Peyer's patch (tissue), 4 donors: ENCODE results near the gene AKR7A2. TPM values are rescaled to one million over a fixed set of nuclear protein-coding genes. Genes with fewer than 3 reads are reported as not detected.

Experiments
- DNase-seq, 3 donors: peaks; one replicate each; pipeline ENCODE4 v3.0.0-alpha.2; 2017 to 2019
- H3K27ac ChIP-seq, 4 donors: fragments of 200-600 bp; sonication (generic); one replicate each; pipeline ENCODE4 v1.5.1; 2016 to 2019
- H3K27me3 ChIP-seq, 2 donors: fragments of 200-600 bp; sonication (generic); one replicate each; pipeline ENCODE4 v1.5.1; 2019
- H3K36me3 ChIP-seq, 3 donors: fragments of 200-600 bp; sonication (generic); one replicate each; pipeline ENCODE4 v1.5.1; 2016 to 2019
- H3K4me1 ChIP-seq, 4 donors: fragments of 200-600 bp; sonication (generic); one replicate each; pipeline ENCODE4 v1.5.1; 2016 to 2019
- H3K4me3 ChIP-seq, 4 donors: fragments of 200-600 bp; sonication (generic); 1 replicate in 3 of 4; 2 replicates in 1 of 4; pipeline ENCODE4 v1.5.1; 2016 to 2019; ENCODE audit warnings: mild to moderate bottlenecking in 1 of 4
- H3K9me3 ChIP-seq, 4 donors: fragments of 200-600 bp; sonication (generic); one replicate each; pipeline ENCODE4 v1.5.1; 2016 to 2019; ENCODE audit warnings: mild to moderate bottlenecking in 1 of 4
- CTCF ChIP-seq, 6 experiments: fragments of 450-650 bp in 4 of 6; fragments of 200-600 bp in 2 of 6; sonication (generic) in 1 of 6; IDR thresholded peaks; one replicate each; pipeline ENCODE4 v1.5.1; 2017 to 2019; ENCODE audit warnings: antibody characterized with exemption in 6 of 6, mild to moderate bottlenecking in 3 of 6, moderate library complexity in 1 of 6
- POLR2A ChIP-seq, 2 donors: fragments of 450-650 bp; IDR thresholded peaks; one replicate each; pipeline ENCODE4 v1.5.1; 2017; ENCODE audit warnings: antibody characterized with exemption in 2 of 2, mild to moderate bottlenecking in 2 of 2, moderate library complexity in 2 of 2
- total RNA-seq, 4 donors: library from RNA; depleted of rRNA; stranded (reverse); fragments of >200 nt; gene quantifications; one replicate each; pipeline ENCODE4 v1.1.0, GENCODE V29; 2016

Gene AKR7A2
- total RNA-seq, 4 donors from 2014 or later = 56.1 to 168 (median 137) TPM

- Histone ChIP-seq H3K36me3 (peaks cover 0 to 39% (median 0%) of the 10 kb centered on the region in 3 donors), H3K27ac (no peak overlapping the region), H3K4me1 (peaks cover 0 to 8% (median under 1%) of the 10 kb centered on the region in 4 donors), H3K27me3 (no peaks in the 10 kb centered on the region), H3K4me3 (no peak overlapping the region), H3K9me3 (no peaks in the 10 kb centered on the region)
- peak in 1 of 3 donors; percentile 3 for DNase-seq
- TF ChIP-seq POLR2A (IDR thresholded peaks at IDR 0.05) (no peak), CTCF (IDR thresholded peaks at IDR 0.05) (no peak)
These were observed 9.1 kb upstream of the AKR7A2 start for GRCh38 chr1:19321071-19321470.

GRCh38 chr1:19319196-19319595, 7.3 kb upstream of the AKR7A2 start:
- H3K9me3 ChIP-seq = no peaks in the 10 kb centered on the region
- no peak for DNase-seq
- H3K36me3 ChIP-seq = peaks cover 0 to 20% (median 0%) of the 10 kb centered on the region in 3 donors
- H3K4me3 ChIP-seq = no peak overlapping the region
- no peak overlapping the region for H3K27ac ChIP-seq
- H3K27me3 ChIP-seq = no peaks in the 10 kb centered on the region
- TF ChIP-seq CTCF (IDR thresholded peaks at IDR 0.05) (no peak), POLR2A (IDR thresholded peaks at IDR 0.05) (no peak)
- H3K4me1 ChIP-seq = peaks cover 0 to 19% (median 11%) of the 10 kb centered on the region in 4 donors

- peaks cover 0 to 29% (median 21%) of the 10 kb centered on the region in 4 donors for H3K4me1 ChIP-seq
- no peaks in the 10 kb centered on the region for H3K9me3 ChIP-seq
- TF ChIP-seq CTCF (IDR thresholded peaks at IDR 0.05) (no peak), POLR2A (IDR thresholded peaks at IDR 0.05) (no peak)
- H3K36me3 ChIP-seq = peaks cover 0 to 12% (median 0%) of the 10 kb centered on the region in 3 donors
- no peaks in the 10 kb centered on the region for H3K27me3 ChIP-seq
- no peak overlapping the region for H3K4me3 ChIP-seq
- peak in 2 of 3 donors; percentile 29 to 39 for DNase-seq
- no peak overlapping the region for H3K27ac ChIP-seq
These were observed 5.4 kb upstream of the AKR7A2 start for GRCh38 chr1:19317126-19317910.

- peak; percentile 21 to 72 (median 71) for DNase-seq
- no peaks in the 10 kb centered on the region for H3K9me3 ChIP-seq
- H3K27me3 ChIP-seq = no peaks in the 10 kb centered on the region
- TF ChIP-seq CTCF (IDR thresholded peaks at IDR 0.05) = no peak
- TF ChIP-seq POLR2A (IDR thresholded peaks at IDR 0.05) = no peak
- H3K4me1 ChIP-seq = peaks cover 0 to 36% (median 23%) of the 10 kb centered on the region in 4 donors
- H3K36me3 ChIP-seq = peaks cover 0 to 12% (median 0%) of the 10 kb centered on the region in 3 donors
- peak overlapping the region in 1 of 4 donors; percentile 1 for H3K4me3 ChIP-seq
- H3K27ac ChIP-seq = peak overlapping the region in 1 of 4 donors; percentile 92
These were observed 3.6 kb upstream of the AKR7A2 start for GRCh38 chr1:19315378-19316198.

- peaks cover 0 to 12% (median 0%) of the 10 kb centered on the region in 3 donors for H3K36me3 ChIP-seq
- no peaks in the 10 kb centered on the region for H3K27me3 ChIP-seq
- H3K4me3 ChIP-seq = no peak overlapping the region
- H3K27ac ChIP-seq = peak overlapping the region in 1 of 4 donors; percentile 92
- peak in 2 of 3 donors; percentile 51 to 55 for DNase-seq
- TF ChIP-seq POLR2A (IDR thresholded peaks at IDR 0.05) (no peak), CTCF (IDR thresholded peaks at IDR 0.05) (no peak)
- peaks cover 0 to 38% (median 23%) of the 10 kb centered on the region in 4 donors for H3K4me1 ChIP-seq
- H3K9me3 ChIP-seq = no peaks in the 10 kb centered on the region
These were observed 2.3 kb upstream of the AKR7A2 start for GRCh38 chr1:19313961-19314882.
